NOMO-1 treated with DMSO at 0.1 percent for 48 hours (cell line): ENCODE results near the gene SYCE3.

Experiments
- DNase-seq: peaks from one replicate; lab custom pipeline; 2025; ENCODE audit not compliant: unreplicated experiment; lab: John Stamatoyannopoulos, UW

The SYCE3 gene

GRCh38 chr22:50532824-50533796, 29.6 kb downstream of the SYCE3 start:
- no peak for DNase-seq

GRCh38 chr22:50531962-50532674, 30.6 kb downstream of the SYCE3 start:
- no peak for DNase-seq

GRCh38 chr22:50531546-50531961, 31.2 kb downstream of the SYCE3 start:
- peak; percentile 73 for DNase-seq

GRCh38 chr22:50530877-50531545, 31.7 kb downstream of the SYCE3 start:
- peak; percentile 90 for DNase-seq

- DNase-seq, result peak; percentile 55
These were observed 32.2 kb downstream of the SYCE3 start for GRCh38 chr22:50530580-50530876.

GRCh38 chr22:50529897-50530579, 32.7 kb downstream of the SYCE3 start, which contains the start of gene TYMP:
Gene TYMP, minus strand, starts transcription at chr22:50530012. Its CDS starts 303 bp downstream, at chr22:50529709.
- DNase-seq, result peak; percentile 87

- peak; percentile 47 for DNase-seq
These were observed 33.3 kb downstream of the SYCE3 start for GRCh38 chr22:50529416-50529896.

- no peak for DNase-seq
These were observed 33.9 kb downstream of the SYCE3 start for GRCh38 chr22:50528682-50529415.

- no peak for DNase-seq
These were observed 34.6 kb downstream of the SYCE3 start for GRCh38 chr22:50527921-50528681.

- DNase-seq, result peak; percentile 86
These were observed 35.6 kb downstream of the SYCE3 start for GRCh38 chr22:50526834-50527801.

GRCh38 chr22:50526108-50526833, 36.4 kb downstream of the SYCE3 start:
- DNase-seq, result peak; percentile 74

- no peak for DNase-seq
These were observed 36.9 kb downstream of the SYCE3 start for GRCh38 chr22:50525858-50526107.

- peak; percentile 94 for DNase-seq
These were observed 37.4 kb downstream of the SYCE3 start, which contains the start of gene SCO2 for GRCh38 chr22:50525104-50525857. Gene SCO2, minus strand, starts transcription at chr22:50525598. Its CDS starts 1,187 bp downstream, at chr22:50524411.

GRCh38 chr22:50524676-50525103, 38.0 kb downstream of the SYCE3 start:
- DNase-seq, result peak; percentile 53

GRCh38 chr22:50523806-50524675, 38.7 kb downstream of the SYCE3 start:
- no peak for DNase-seq

GRCh38 chr22:50523458-50523805, 39.3 kb downstream of the SYCE3 start:
- no peak for DNase-seq
